NB4 (cell line): ENCODE data around the gene LDLRAD2.

Experiments
- DNase-seq: peaks from one replicate; pipeline ENCODE4 v3.0.0; 2010; ENCODE audit warnings: low read depth
- H3K4me3 ChIP-seq: one replicate; pipeline ENCODE4 v1.5.1; 2011; ENCODE audit warnings: mild to moderate bottlenecking, low read depth, low read length, moderate library complexity
- CTCF ChIP-seq: IDR thresholded peaks from one replicate; pipeline ENCODE4 v1.5.1; 2012; ENCODE audit warnings: low read depth, low read length
- MYC ChIP-seq: IDR thresholded peaks from 2 replicates; pipeline ENCODE4 v1.6.1; 2011; ENCODE audit warnings: low read depth, low read length
- POLR2A ChIP-seq: IDR thresholded peaks from 2 replicates; pipeline ENCODE4 v1.6.1; 2011; ENCODE audit warnings: mild to moderate bottlenecking; ENCODE audit not compliant: insufficient read length; ENCODE audit errors: extremely low read depth
- TF ChIP-seq, protein P1 (sequence below): IDR thresholded peaks from 2 replicates; pipeline ENCODE4 v1.6.1; 2011; ENCODE audit warnings: low read depth, low read length

LDLRAD2 gene

DNA sequence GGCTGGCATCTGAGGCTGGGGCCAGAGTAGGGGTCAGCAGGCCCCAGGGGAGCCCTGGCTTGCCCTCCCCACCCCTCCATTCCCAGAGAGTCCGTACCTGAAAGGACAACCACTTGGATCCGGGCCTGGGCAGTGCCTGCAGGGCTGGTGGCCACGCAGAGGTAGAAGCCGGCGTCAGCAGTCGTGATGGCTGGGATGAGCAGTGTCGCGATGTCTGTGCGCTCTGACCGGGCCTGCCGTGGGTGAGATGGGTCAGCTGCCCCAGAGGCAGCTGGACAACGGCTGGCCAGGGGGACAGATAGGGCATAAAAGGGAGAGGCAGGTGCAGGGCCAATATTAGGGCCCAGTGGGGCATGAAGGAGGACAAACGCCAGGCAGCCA lies 42.7 kb downstream of the LDLRAD2 start:
- H3K4me3 ChIP-seq, result no peak overlapping the region
- no peak for TF ChIP-seq CTCF
- TF ChIP-seq POLR2A, result no peak
- TF ChIP-seq MYC, result no peak
- TF ChIP-seq, protein P1, sequence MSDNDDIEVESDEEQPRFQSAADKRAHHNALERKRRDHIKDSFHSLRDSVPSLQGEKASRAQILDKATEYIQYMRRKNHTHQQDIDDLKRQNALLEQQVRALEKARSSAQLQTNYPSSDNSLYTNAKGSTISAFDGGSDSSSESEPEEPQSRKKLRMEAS, result no peak
- DNase-seq, result no peak

DNA sequence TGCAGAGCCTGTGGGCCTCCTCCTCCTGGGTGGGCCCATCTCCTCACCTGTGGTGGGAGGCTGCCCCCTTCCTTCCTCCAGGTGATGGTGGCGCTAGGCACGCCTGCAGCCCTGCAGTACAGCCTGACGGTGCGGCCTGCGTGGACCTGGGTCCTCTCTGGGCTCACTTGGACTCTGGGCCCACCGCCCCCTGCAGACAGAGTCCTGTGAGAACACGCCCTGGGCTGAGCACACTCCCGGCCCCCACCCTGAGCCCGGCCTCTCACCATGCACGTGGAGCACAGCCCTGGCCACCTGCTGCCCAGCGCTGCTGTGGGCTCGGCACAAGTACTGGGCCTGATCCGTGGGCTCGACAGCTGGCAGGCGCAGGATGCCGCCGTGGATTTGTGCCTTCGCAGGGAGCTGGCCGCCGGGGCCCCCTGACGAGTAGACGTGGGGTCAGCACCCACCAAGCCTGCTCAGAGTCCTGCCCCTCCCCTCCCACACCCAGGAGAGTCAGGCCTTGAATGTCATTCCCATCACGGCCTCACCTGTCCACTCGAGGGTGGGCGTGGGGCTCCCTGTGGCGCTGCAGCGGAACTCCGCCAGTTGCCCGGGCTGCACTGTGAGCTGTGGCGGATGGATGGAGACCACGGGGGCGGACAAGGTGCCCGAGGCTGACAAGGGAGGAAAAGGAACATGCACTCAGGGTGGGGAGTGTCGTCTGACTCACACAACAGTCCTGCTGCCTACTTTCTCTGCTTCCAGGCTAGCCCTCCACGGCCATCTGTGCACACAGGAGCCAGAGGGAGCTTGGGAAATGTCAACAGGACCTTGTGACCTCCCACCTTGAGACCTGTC lies 43.4 kb downstream of the LDLRAD2 start:
- TF ChIP-seq, protein P1, result no peak
- TF ChIP-seq POLR2A, result no peak
- no peak for TF ChIP-seq MYC
- no peak for TF ChIP-seq CTCF
- peak; percentile 63 for DNase-seq
- H3K4me3 ChIP-seq, result no peak overlapping the region

DNA sequence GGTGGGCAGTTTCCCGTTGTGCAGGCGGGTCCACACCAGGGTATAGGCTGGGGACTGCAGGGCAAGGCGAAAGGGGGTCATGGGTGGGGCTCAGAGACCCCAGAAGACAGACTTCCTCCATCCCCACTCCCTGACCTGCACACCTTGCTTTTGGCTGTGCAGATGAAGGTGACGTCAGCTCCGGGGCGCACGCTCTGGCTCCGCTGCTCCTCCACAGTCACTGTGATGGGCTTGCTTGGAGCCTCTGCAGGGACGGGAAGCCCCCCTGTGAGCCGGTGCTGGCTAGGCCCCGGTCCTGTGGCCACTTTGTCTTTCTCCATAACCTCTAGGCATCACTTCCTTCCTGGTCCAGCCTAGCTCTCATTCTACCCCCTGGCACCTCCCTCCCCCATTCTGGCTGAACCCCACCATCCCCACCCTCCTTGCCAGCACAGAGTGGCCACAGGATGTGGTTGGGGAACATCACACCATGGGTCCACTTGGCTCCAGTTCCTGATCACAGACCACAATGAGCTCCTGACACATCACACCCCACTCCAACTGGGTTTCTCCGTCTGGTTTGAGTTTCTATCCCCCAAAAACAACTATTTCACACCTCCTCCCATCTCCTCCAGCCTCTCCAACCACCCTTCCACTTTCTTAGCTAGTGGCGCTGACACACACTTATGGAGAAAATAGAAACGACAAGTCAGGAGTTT lies 45.2 kb downstream of the LDLRAD2 start:
- TF ChIP-seq POLR2A, result no peak
- TF ChIP-seq, protein P1, result peak; percentile 40
- DNase-seq, result peak; percentile 91
- no peak overlapping the region for H3K4me3 ChIP-seq

GRCh38 chr1:21857840-21858670 lies 46.0 kb downstream of the LDLRAD2 start:
- no peak overlapping the region for H3K4me3 ChIP-seq
- peak; percentile 79 for DNase-seq
- TF ChIP-seq CTCF (no peak), MYC (peak; percentile 58; the same call in 1 of the 2 replicates), POLR2A (no peak)
- TF ChIP-seq, protein P1, result 0 out of 2 replicates have a peak, but pooled peaks have one; percentile 12

GRCh38 chr1:21859669-21860179 lies 47.7 kb downstream of the LDLRAD2 start:
- TF ChIP-seq MYC (no peak), CTCF (no peak), POLR2A (no peak)
- TF ChIP-seq, protein P1, result no peak
- DNase-seq, result no peak
- H3K4me3 ChIP-seq, result no peak overlapping the region
